Stimulated activated CD4-positive, alpha-beta T cell treated with anti-CD3 and anti-CD28 coated beads, Interleukin-1b, Interleukin-23, amount 100 ng/mL, for 4 hours (primary cell): ENCODE data around the gene KIF16B.
"Not testable (repeated sequence)": the region's sequence is repeated elsewhere in the genome, so short reads cannot be mapped to it uniquely, and the experiment has no call there.

Experiments
- DNase-seq, 2 donors: peaks; one replicate each; pipeline ENCODE4 v3.0.0-alpha.2; 2020; ENCODE audit warnings: low read depth in 2 of 2

The KIF16B gene

DNA sequence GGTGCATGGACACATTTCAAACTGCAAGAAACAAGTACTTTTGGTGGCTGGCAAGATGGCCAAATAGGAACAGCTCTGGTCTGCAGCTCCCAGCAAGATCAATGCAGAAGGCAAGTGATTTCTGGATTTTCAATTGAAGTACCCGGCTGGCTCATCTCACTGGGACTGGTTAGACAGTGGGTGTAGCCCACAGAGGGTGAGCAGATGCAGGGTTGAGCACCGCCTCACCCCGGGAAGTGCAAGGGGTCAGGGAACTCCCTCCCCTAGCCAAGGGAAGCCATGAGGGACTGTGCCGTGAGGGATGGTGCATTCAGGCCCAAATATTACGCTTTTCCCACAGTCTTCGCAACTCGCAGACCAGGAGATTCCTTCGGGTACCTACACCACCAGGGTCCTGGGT, 53.6 kb downstream of the KIF16B start:
- DNase-seq, result not testable (repeated sequence)

DNA sequence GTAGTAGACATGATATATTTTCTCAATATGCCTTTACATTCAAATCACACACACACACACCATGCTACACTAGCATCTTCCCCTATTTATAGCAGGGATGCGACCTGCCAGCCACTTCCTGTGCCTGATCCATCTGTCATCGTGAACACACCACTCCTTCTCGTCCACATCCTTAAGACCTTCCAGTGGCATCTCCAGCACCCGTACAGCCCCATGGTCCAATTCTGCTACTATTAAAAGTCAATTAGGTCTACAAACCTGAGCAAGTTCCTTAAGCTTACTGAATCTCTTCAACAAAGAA, 54.5 kb downstream of the KIF16B start:
- no peak for DNase-seq

DNA sequence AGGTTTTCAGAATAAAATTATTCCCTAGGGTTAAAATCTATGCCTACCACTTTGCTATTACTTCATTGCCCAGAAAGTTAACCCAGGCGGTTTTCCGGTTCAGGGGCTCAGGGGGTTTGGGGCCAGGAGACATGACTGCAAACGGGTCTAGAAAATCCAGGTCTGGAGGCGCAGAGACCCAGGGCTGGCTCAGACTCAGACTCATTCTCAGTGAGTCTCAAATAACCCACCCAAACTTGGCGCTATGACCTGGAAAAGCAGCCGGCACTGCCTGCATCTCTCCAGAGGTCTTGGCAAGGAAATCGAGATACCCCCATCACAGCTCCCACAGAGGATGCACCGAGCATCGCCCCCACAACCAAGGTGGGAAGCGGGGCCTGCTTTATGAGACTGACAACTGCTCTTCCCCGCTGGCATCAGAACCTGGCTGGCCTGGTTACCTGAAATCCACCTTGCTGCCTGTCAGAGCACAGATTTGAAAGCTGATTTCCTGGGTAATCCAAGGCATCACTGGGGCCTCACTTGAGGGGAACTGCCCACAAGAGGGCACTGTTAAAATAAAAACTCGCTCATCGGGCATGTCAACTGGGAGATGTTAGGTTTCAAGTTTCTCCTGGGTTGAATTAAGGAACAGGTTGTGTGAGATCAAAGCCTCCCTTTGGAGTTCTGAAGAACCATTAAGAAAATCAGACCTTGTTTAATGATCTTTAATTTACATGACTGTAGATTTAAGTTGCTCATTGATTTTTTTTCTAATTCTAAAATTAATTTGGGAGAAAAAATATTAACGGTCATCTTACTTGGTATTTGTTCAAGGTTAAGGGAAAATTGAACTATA, 55.1 kb downstream of the KIF16B start:
- no peak for DNase-seq

DNA sequence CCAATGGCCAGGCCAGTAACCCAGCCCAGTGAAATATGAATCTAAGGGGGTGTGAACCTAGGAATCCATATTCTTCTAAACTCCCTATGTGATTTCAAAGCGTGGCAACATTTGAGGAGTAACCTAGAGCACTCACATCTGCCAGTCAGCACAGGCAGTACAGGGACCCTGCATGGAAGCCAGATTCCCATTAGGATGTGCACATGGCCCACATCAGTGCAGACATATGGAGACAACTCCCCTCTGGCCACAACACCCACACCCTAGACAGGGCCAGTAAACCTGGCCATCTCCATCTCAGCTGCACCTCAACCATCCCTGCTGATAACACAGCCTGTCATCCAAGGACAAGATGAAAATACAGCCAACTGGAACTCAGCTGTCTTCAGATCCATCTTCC, 56.5 kb downstream of the KIF16B start:
- no peak for DNase-seq

DNA sequence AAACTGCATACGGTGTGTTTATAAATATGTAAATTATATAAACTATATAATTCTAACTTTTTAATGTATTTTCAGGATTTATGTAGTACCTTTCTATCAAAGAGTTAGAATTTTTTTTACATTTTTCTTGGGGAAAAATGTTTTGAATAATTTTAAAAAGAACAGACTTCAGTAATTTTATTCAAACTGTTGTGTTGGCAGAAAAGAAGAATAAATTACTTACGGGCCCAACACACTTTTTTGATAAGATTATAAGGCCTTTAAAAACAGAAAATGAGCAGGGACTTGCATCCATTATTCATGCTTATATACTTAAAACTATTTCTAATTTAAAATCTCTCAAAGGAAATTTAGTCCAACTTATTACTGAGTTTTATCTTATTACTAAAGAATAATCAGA, 58.2 kb downstream of the KIF16B start:
- no peak for DNase-seq

DNA sequence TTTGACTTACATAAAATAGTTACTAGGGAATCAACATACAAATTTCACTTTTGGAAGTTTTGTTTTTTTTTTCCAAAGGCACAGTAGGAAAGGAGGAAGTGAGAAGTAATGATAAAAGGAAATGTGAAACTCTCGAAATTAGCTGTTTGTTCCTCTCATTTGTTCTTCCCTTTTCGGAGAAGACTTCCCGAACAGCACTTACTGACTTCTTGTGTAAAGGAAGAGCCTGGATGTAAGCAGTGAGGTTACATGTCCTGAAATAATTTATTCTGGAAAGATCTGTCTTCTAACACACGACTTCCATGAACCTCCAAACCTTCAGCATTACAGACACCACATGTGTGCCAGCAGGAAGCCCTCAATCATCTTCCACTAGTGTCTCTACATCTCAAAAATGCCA, 59.1 kb downstream of the KIF16B start:
- DNase-seq, result no peak

DNA sequence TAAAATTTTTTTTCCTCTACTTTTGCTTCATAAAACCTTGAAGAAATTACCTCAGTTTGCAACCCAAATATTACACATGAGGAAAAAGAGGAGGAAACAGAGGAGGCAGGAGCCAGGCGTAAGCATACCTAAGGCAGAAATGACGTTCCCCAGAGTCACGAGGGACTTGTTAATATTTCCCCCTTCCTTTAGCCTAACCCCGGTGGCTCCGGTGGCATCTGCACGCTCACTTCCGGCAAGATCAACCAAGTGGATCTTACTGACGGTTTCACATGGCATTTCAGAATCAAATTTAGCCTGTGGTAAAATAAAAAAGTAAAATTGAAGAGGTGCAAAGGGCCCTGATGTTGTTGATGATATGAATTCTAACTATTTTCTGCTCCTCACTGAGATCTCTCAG, 67.4 kb downstream of the KIF16B start:
- DNase-seq, result no peak

DNA sequence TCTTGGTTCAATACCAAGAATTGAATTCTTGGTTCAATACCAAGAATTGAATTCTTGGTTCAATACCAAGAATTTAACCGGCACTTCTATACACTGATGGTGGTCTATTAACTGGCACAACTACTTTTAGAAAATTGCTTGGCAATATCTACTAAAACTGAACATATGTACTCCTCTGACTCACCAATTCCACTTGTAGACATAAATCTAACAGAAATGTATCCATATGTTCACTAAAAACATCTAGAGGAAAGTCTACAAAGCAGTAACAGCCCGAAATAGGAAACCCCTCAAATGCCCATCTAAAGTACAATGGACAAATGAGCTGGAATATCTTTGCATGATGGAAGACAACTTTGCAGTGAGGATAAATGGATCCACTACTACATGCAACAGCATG, 71.9 kb downstream of the KIF16B start:
- DNase-seq, result no peak

DNA sequence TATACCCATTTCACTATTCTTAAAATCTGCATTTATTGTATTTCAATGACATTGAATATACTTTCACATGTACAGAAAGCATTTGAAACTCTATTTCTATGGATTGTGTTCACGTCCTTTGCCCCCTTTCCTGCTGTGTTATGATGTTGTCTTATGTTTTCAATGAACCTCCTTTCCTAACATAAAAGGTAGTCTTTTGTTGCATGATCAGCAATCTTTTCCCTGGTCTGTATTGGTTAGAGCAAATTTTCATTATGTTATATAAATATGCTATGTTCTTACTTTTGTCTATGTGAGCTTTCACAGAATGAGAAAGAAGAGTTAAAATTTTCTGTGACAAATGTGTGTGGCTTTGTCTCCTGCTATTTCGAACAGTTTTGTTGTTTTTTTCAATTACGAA, 73.1 kb downstream of the KIF16B start:
- DNase-seq, result no peak

DNA sequence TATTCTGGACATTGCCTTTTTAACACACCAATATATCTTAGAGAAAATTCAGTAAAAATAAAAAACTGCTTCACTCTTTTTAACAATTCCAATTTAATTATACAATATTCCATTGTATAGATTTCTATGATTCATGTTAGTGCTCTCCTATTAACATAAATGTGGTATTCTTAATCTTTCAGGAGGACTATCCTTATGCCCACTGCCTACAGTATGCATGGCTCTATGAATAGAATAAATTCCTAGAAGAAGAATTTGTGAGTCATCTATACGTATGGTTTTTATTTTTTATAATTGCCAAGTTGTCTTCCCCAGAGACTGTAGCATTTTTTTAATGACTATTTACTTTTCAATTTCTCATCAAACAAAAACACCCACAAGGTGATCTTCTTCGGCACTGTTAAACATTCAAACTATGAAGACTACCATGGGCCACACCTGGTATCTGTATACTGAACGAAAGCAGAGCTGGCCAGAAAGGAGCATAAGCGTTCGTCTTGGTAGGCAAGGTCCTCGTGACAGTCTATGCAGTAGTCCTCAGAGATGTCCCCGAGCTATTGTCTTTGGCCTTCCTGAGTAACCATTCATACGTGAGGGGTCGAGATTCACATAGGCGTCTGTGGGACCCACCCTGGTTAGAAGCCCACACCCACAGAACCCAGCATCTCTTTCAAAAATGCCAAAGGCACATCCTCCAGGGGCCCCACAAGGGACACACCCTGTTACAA, 74.6 kb downstream of the KIF16B start:
- no peak for DNase-seq

DNA sequence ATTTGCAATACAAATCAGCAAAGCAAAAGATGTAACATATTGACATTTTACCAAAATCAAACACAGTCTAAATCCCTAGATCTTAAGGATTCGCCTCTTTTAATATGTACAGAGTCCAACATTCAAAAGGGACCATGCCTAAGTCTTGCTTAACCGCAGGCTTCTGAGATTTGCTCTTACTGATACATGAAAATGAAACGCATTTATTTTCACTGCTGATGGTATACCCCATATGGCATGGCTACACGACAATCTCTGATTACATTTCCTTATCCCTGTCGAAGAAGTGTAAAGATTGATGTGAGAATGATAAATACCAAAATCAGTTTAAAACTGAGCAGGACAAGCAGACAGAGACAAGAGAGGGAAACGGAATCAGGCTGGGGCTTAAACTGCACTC, 75.4 kb downstream of the KIF16B start:
- no peak for DNase-seq

DNA sequence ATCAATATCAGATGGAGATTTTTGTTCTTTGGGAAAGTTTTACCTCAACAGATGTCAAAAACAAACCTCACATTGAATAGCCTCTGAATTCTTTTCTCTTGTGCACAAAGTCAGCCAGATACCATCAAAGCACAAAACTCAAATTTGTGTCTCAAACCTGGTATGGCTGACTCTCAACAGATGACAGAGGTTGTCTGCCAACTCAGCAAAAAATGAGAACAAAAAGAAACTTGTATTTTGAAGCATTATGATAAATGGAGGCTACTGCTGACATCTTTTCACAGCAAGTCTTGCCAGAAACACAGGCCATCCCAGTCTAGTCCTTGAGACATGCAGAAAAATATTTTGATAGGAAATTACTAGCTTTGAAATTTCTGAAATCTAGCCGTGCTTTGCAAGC, 79.8 kb downstream of the KIF16B start:
- DNase-seq, result no peak

DNA sequence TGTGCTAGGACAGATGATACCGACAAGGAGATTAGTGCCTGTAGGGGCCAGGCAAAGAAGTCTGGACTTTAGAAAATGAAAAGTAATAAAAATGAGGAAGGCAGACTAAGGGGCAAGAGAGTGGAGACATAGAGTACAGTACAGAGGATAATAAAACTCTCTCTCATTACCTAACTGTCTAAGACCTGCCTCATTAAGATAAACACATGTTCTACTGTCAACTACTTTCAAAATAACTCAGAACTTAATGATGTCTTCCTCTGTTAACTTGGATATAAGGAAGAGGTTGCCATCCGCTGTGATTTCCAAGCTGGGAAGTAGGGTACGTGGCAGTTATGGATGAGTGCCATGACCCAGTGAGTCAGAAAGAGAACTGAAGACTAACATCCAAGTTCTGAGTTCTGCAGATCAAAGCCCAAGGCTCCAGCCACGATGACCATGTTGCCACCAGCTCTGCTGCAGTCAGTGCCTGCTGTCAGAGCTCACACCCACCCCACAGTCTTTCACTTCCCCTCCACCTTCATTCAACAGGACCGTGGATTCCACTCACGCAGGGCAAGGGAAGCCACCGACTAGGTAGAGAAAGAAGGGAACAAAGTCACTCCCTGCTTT, 81.8 kb downstream of the KIF16B start:
- no peak for DNase-seq

DNA sequence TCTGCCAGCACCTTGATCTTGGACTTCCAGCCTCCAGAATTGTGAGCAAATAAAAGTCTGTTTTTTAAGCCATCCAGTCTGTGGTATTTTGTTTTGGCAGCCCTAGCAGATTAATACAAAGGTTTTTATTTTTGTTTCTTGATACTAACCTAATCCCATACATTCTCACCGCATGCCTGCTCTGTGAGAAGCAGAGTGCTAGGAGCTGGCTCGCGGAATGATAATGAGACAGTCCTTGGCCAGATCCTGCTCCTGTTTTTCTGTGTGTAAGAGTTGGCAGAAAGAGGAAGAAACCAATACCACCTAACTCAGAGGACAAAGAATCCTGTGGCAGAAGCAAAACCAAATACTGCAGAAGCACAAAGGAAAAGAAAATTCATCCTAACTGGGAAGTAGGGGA, 82.6 kb downstream of the KIF16B start:
- no peak for DNase-seq

DNA sequence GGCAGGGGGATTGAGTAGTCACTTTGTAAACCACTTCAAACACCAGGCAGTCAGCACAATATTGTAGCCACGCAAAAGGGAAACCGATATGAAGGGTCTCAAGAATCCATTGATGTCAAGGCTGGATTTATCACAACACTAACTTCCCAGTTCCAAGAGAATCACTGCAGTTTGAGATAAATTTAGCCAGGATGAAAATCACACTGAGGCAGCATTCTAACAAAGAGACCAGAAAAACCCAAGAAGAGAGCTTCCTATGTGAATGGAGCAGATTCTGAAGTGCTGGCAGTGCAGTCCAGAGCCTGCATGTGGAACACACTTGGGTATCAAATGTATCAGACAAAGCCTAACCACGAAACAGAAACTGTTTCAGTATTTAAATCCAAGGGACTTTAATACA, 84.6 kb downstream of the KIF16B start:
- no peak for DNase-seq

DNA sequence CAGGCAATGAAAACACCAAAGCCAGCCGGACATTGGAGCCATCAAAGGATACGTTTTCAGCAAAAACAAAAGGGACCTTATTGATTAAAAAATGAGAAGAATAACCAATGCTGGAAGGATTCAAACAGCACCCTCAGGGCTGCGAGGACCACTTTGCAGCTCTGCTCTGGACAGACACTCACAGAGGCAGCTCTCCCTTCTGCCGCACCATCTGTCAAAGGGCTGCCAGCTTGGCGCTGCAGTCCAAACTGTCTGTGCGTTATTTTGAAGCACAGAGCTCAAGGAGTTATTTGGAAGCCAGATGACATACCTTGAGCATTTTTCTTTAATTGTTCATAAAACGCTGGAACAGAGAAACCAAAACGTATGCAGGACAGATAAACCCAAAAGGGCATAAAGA, 85.2 kb downstream of the KIF16B start:
- DNase-seq, result no peak

DNA sequence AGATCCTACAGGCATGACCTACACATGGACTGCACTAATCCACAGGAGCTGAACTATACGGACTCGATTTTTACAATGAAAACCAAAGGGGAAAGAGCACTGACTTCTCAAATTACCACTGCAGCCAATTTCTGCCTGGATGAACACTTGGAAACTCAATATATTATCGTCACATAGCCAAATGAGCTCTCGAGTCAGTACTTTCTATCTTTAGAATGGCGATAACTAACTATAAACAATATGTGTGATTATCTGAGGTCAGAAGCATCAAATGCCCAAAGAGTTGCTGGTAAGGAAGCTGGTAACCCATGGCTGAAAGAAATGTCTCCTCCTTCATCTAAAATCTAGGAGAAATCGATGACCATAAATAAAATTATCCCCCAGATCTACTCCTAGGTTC, 86.7 kb downstream of the KIF16B start:
- DNase-seq, result no peak

DNA sequence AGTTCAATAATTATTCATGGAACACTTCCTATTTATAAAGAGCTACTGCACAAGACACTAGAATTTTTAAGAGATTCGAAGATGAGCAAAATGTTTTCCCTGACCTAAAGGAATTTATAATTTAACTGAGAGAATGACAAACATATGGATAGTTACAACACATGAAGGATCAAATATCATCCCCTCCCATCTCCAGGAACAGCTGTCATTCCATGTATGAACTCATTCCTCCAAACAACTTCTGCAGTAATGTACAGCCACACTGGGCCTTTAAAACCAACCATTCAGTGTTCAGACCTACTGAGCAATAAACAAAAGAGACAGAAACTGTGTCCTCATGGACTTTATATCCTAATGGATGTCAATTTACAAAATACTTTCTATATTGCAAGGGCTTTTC, 87.8 kb downstream of the KIF16B start:
- DNase-seq, result no peak

DNA sequence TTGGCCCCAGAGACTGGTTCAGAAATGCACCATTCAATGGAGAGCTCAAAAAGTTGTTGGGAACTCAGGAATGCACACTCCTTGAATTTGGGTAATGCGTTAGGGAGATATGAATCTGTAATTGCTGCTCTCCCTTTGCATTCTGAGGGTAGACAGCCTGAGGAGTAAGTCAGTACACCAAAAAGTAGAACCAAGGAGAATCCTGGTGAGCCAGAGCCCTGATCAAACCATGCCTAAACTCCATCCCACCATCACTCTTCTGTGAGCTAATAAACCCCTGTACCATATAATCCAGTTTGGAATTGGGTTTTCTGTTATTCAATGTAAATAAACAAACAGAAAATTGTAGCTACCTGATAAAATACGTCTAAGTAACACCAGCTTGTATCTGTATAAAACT, 90.2 kb downstream of the KIF16B start:
- DNase-seq, result no peak

DNA sequence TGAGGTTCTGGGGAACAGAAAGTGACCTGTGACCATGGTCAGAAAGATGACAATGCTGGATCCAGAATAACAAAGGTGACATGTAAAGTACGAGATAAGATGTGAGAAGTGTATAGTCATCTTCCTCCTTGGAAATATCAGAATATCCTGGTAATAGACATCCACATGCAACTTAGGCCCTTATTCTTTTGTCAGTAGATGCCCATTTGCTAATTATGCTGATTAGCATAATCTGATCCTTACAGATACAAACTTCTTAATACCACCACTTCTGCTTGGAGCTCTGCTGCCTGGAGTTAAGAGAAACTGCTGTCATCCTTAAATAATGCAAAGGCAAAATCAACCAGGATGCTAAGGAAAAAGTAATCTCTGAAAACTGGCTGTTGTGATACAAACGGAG, 91.3 kb downstream of the KIF16B start:
- DNase-seq, result no peak

DNA sequence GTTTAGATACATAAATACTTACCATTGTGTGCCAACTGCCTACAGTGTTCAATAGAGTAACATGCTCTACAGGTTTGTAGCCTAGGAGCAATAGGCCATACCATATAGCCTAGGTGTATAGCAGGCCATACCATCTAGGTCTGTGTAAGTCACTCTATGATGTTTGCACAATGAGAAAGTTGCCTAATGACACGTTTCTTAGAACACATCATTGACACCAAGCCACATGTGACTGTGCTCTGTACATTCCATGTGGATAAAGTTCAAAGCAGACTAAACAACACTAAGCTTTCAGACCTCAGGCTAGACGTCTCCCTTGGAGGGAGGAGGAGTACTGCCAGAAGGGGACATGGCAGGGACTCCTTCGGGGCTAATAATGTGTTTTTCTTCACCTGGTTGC, 93.6 kb downstream of the KIF16B start:
- DNase-seq, result no peak

DNA sequence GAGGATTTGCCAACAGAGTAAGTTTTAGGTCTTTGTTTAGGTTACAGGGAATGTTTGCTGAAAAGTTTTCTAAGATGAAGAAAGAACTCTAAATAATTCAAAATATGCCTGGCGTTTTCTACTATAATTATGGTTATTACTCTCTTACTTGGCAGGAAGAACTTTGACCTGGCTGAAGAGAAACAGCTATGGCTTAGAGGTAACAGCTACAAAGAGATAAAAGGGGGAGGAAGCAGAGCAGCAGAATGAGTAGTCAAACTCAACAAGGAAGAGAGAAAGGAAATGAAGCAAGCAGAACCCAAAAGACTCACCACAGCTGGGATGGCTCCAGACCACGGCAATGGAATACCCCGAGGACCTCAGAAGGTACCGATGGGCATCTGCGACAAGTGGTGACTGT, 95.6 kb downstream of the KIF16B start:
- peak in 1 of 2 donors; percentile 1 for DNase-seq

DNA sequence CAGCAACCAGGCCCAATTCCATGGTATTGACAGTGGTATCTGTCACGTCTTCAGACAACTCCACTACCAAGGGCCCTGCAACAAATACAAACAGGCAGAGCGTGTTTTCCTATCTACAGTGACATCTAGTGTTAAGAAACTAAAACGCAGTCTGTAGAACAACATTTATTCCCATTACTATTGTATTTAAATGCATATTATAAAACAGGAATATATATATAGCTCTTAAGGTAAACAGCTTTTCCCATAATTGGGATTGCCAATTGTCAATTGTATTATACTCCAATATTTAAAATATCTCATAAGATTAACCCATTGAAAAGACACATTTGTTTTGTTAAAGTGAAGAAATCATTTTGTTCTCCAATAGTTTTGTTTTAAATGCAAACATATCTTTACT, 97.2 kb downstream of the KIF16B start:
- no peak for DNase-seq
